PC-9 (cell line): Measurements from ENCODE around the gene GLB1L3. TPM values are rescaled to one million over a fixed set of nuclear protein-coding genes. Genes with fewer than 3 reads are reported as not detected.

ENCODE experiments used
- BruUV-seq: library from RNA; stranded (reverse); fragments of 400-500 nt; replicated peaks from 2 replicates; lab custom pipeline; 2021; lab: Mats Ljungman, UMichigan
- CTCF ChIA-PET: fragments of 300-600 bp; sonication (Branson Sonifier 250); formaldehyde crosslinking; loops from one replicate; lab custom pipeline; 2022; ENCODE audit warnings: antibody characterized with exemption; lab: Charles Lee
- POLR2A ChIA-PET: fragments of 300-600 bp; sonication (Branson Sonifier 250); formaldehyde crosslinking; loops from one replicate; lab custom pipeline; 2022; ENCODE audit warnings: antibody characterized with exemption; ENCODE audit not compliant: unreplicated experiment; lab: Charles Lee
- DNase-seq, 2 experiments: peaks; one replicate each; pipeline versions ENCODE4 v3.0.0 to v3.0.0-alpha.2; 2015 to 2022; ENCODE audit warnings: mixed read lengths in 1 of 2
- H2AFZ ChIP-seq: fragments of 200-600 bp; sonication (generic); 2 replicates; pipeline ENCODE4 v1.8.1; 2017; ENCODE audit warnings: antibody characterized with exemption
- H3F3A ChIP-seq: fragments of 200-600 bp; sonication (generic); 2 replicates; pipeline ENCODE4 v1.8.1; 2017; ENCODE audit warnings: antibody characterized with exemption, mild to moderate bottlenecking, low read depth; ENCODE audit not compliant: insufficient read depth
- H3K27ac ChIP-seq: fragments of 200-600 bp; sonication (generic); 2 replicates; pipeline ENCODE4 v1.6.1; 2016; ENCODE audit warnings: mixed run types
- H3K27me3 ChIP-seq: fragments of 200-600 bp; sonication (generic); 2 replicates; pipeline ENCODE4 v1.6.1; 2016; ENCODE audit warnings: low read depth, mixed run types; ENCODE audit not compliant: insufficient read depth
- H3K36me3 ChIP-seq: fragments of 200-600 bp; sonication (generic); 2 replicates; pipeline ENCODE4 v1.6.1; 2016; ENCODE audit warnings: low read depth, mixed run types
- H3K4me1 ChIP-seq: fragments of 200-600 bp; sonication (generic); replicated peaks from 2 replicates; pipeline ENCODE4 v1.6.1; 2016; ENCODE audit warnings: mixed run types; ENCODE audit not compliant: insufficient read depth
- H3K4me2 ChIP-seq: fragments of 200-600 bp; sonication (generic); 2 replicates; pipeline ENCODE4 v1.6.1; 2017; ENCODE audit warnings: mixed run types
- H3K4me3 ChIP-seq: fragments of 200-600 bp; sonication (generic); 2 replicates; pipeline ENCODE4 v1.6.1; 2016; ENCODE audit warnings: mixed run types
- H3K79me2 ChIP-seq: fragments of 200-600 bp; sonication (generic); 2 replicates; pipeline ENCODE4 v1.6.1; 2017; ENCODE audit warnings: low read depth, mixed run types
- H3K9me2 ChIP-seq: fragments of 200-600 bp; sonication (generic); 2 replicates; pipeline ENCODE4 v1.8.1; 2017; ENCODE audit warnings: mild to moderate bottlenecking; ENCODE audit not compliant: insufficient read depth
- H3K9me3 ChIP-seq: fragments of 200-600 bp; sonication (generic); 2 replicates; pipeline ENCODE4 v1.8.1; 2016; ENCODE audit warnings: low read depth; ENCODE audit not compliant: insufficient read depth
- H4K20me1 ChIP-seq: fragments of 200-600 bp; sonication (generic); 2 replicates; pipeline ENCODE4 v1.8.1; 2017; ENCODE audit not compliant: insufficient read depth
- EZH2 ChIP-seq: fragments of 200-600 bp; sonication (generic); IDR thresholded peaks from 2 replicates; pipeline ENCODE4 v1.8.0; 2017; ENCODE audit warnings: antibody characterized with exemption, low read depth
- intact Hi-C: fragments of 100-400 bp; cut with micrococcal nuclease; formaldehyde crosslinking; loops from one replicate; pipeline ENCODE4 v1.10.0; 2022; ENCODE audit not compliant: unreplicated experiment
- total RNA-seq: library from RNA; stranded (reverse); gene quantifications from 2 replicates; pipeline ENCODE4 v1.2.3, GENCODE V29; 2021
- TF ChIP-seq, protein P1 (sequence below): fragments of 200-600 bp; sonication (generic); conservative IDR thresholded peaks from 2 replicates; pipeline ENCODE4 v1.6.1; 2017; ENCODE audit warnings: mixed run types, antibody characterized with exemption, mild to moderate bottlenecking, moderate library complexity

Gene GLB1L3
- total RNA-seq, 1 experiment from 2014 or later: not detected

GRCh38 chr11:134330611-134331353, 54.6 kb downstream of the GLB1L3 start:
- DNase-seq: no peak
- no peaks in the 10 kb centered on the region for H3K9me3 ChIP-seq
- H3F3A ChIP-seq: peaks cover 11% of the 10 kb centered on the region; the same call in 1 of the 2 replicates
- 0 out of 2 replicates have a peak, but pooled peaks cover 6% of the 10 kb centered on the region for H3K27me3 ChIP-seq
- no peaks in the 10 kb centered on the region for H3K9me2 ChIP-seq
- peak overlapping the region; percentile 81 for H3K4me2 ChIP-seq
- no TSS peak for BruUV-seq
- H3K4me1 ChIP-seq: peaks cover 32% of the 10 kb centered on the region
- H3K79me2 ChIP-seq: peaks cover 13% of the 10 kb centered on the region
- no peak overlapping the region for H3K27ac ChIP-seq
- CTCF ChIA-PET: no interaction called here
- TF ChIP-seq, protein P1, sequence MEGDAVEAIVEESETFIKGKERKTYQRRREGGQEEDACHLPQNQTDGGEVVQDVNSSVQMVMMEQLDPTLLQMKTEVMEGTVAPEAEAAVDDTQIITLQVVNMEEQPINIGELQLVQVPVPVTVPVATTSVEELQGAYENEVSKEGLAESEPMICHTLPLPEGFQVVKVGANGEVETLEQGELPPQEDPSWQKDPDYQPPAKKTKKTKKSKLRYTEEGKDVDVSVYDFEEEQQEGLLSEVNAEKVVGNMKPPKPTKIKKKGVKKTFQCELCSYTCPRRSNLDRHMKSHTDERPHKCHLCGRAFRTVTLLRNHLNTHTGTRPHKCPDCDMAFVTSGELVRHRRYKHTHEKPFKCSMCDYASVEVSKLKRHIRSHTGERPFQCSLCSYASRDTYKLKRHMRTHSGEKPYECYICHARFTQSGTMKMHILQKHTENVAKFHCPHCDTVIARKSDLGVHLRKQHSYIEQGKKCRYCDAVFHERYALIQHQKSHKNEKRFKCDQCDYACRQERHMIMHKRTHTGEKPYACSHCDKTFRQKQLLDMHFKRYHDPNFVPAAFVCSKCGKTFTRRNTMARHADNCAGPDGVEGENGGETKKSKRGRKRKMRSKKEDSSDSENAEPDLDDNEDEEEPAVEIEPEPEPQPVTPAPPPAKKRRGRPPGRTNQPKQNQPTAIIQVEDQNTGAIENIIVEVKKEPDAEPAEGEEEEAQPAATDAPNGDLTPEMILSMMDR: no peak
- TF ChIP-seq EZH2: no peak
- intact Hi-C loops: loop anchor here (5.0 kb wide), 1 partner anchor 78 kb away; the partner anchor contains the start of genes ACAD8 and THYN1
- no peaks in the 10 kb centered on the region; the same call in 1 of the 2 replicates for H4K20me1 ChIP-seq
- 0 out of 2 replicates have a peak overlapping the region, but pooled peaks have one; percentile 69 for H2AFZ ChIP-seq
- POLR2A ChIA-PET: no interaction called here
- peak overlapping the region; percentile 49 for H3K4me3 ChIP-seq
- no peaks in the 10 kb centered on the region for H3K36me3 ChIP-seq

- BruUV-seq: no TSS peak
- peak within 1 kb of the TSS; percentile 99 for H3K4me3 ChIP-seq
- intact Hi-C loops: loop anchor here (5.0 kb wide), 1 partner anchor 79 kb away; the partner anchor contains the start of genes ACAD8 and THYN1
- H4K20me1 ChIP-seq: no peaks in the 10 kb centered on the region; the same call in 1 of the 2 replicates
- H3K4me1 ChIP-seq: peaks cover 32% of the 10 kb centered on the region
- TF ChIP-seq EZH2: no peak
- TF ChIP-seq, protein P1: no peak
- H3K27me3 ChIP-seq: 0 out of 2 replicates have a peak, but pooled peaks cover 6% of the 10 kb centered on the region
- peaks cover 11% of the 10 kb centered on the region; the same call in 1 of the 2 replicates for H3F3A ChIP-seq
- no peak within 1 kb of the TSS for H3K27ac ChIP-seq
- POLR2A ChIA-PET: no interaction called here
- CTCF ChIA-PET: no interaction called here
- H3K9me2 ChIP-seq: no peaks in the 10 kb centered on the region
- no peaks in the 10 kb centered on the region for H3K36me3 ChIP-seq
- peaks cover 13% of the 10 kb centered on the region for H3K79me2 ChIP-seq
- peak within 1 kb of the TSS; percentile 92 for H3K4me2 ChIP-seq
- no peaks in the 10 kb centered on the region for H3K9me3 ChIP-seq
- peak; percentile 41 to 73 for DNase-seq
- H2AFZ ChIP-seq: peak within 1 kb of the TSS; percentile 99
These were observed 55.4 kb downstream of the GLB1L3 start, which contains the start of gene GLB1L2 for GRCh38 chr11:134331354-134332188. TSS of gene GLB1L2 (plus strand) at chr11:134331988. CDS start at chr11:134332062, 74 bp downstream.

GRCh38 chr11:134332189-134332631, 56.0 kb downstream of the GLB1L3 start:
- Histone ChIP-seq H3K4me2 (peak overlapping the region; percentile 92), H3K27ac (no peak overlapping the region), H4K20me1 (no peaks in the 10 kb centered on the region; the same call in 1 of the 2 replicates), H3K9me2 (no peaks in the 10 kb centered on the region), H3F3A (peaks cover 11% of the 10 kb centered on the region; the same call in 1 of the 2 replicates), H3K36me3 (no peaks in the 10 kb centered on the region), H3K4me3 (peak overlapping the region; percentile 99), H3K27me3 (0 out of 2 replicates have a peak, but pooled peaks cover 6% of the 10 kb centered on the region), H3K9me3 (no peaks in the 10 kb centered on the region), H3K4me1 (peaks cover 32% of the 10 kb centered on the region), H3K79me2 (peaks cover 13% of the 10 kb centered on the region), H2AFZ (peak overlapping the region; percentile 99)
- ChIA-PET POLR2A (no interaction called here), CTCF (no interaction called here)
- TF ChIP-seq EZH2: no peak
- TF ChIP-seq, protein P1: no peak; the same call in 1 of the 2 replicates
- peak in 1 of 2 experiments; percentile 29 for DNase-seq
- intact Hi-C loops: loop anchor here (5.0 kb wide), 1 partner anchor 80 kb away; the partner anchor contains the start of genes ACAD8 and THYN1
- BruUV-seq: no TSS peak
